ENCODE measurements around the gene PSMB8. TPM values are rescaled to one million over a fixed set of nuclear protein-coding genes. Genes with fewer than 3 reads are reported as not detected.
"Not testable (repeated sequence)": the region's sequence is repeated elsewhere in the genome, so short reads cannot be mapped to it uniquely, and the experiment has no call there.

Gene PSMB8
- 4.8 TPM for polyA plus RNA-seq (2013, experiment 1 of 4)
- polyA plus RNA-seq (2013, experiment 2 of 4) = 3.8 TPM
- 3.1 TPM for polyA plus RNA-seq (2013, experiment 3 of 4)
- polyA plus RNA-seq (2013, experiment 4 of 4) = 3.5 TPM

GRCh38 chr6:32843979-32844838, at the start of gene PSMB8:
Gene PSMB8, minus strand, starts transcription at chr6:32844047. Its CDS starts 51 bp downstream, at chr6:32843996.
- Histone ChIP-seq H3K9me3 (ENCODE audit: control insufficient read depth, low read length) (no peaks in the 10 kb centered on the region), H3K36me3 (ENCODE audit: control insufficient read depth, insufficient read depth, low read length) (no peaks in the 10 kb centered on the region), H3K4me3 (ENCODE audit: insufficient read depth, low read depth, low read length) (peak within 1 kb of the TSS; percentile 32), H3K27ac (ENCODE audit: insufficient read depth, low read depth, low read length, poor library complexity, severe bottlenecking) (no peak within 1 kb of the TSS), H3K27me3 (ENCODE audit: control insufficient read depth, insufficient read depth, low read length, poor library complexity, severe bottlenecking) (peaks cover 57% of the 10 kb centered on the region), H3K4me1 (ENCODE audit: control insufficient read depth, insufficient read depth, low read length) (no peaks in the 10 kb centered on the region)
- 1 to 2% methylated on average over 40 of the region's 40 CpGs for WGBS, 2 experiments

GRCh38 chr6:32890831-32891230, 47.0 kb upstream of the PSMB8 start:
- Histone ChIP-seq H3K9me3 (ENCODE audit: control insufficient read depth, low read length) (no peaks in the 10 kb centered on the region), H3K4me1 (ENCODE audit: control insufficient read depth, insufficient read depth, low read length) (peaks cover 6% of the 10 kb centered on the region), H3K27me3 (ENCODE audit: control insufficient read depth, insufficient read depth, low read length, poor library complexity, severe bottlenecking) (no peaks in the 10 kb centered on the region), H3K27ac (ENCODE audit: insufficient read depth, low read depth, low read length, poor library complexity, severe bottlenecking) (no peak overlapping the region), H3K36me3 (ENCODE audit: control insufficient read depth, insufficient read depth, low read length) (no peaks in the 10 kb centered on the region), H3K4me3 (ENCODE audit: insufficient read depth, low read depth, low read length) (no peak overlapping the region)
- WGBS, 2 experiments = no CpG with 5 or more reads among the region's 1 CpG

- Histone ChIP-seq H3K9me3 (ENCODE audit: control insufficient read depth, low read length) (no peaks in the 10 kb centered on the region), H3K36me3 (ENCODE audit: control insufficient read depth, insufficient read depth, low read length) (no peaks in the 10 kb centered on the region), H3K4me3 (ENCODE audit: insufficient read depth, low read depth, low read length) (no peak overlapping the region), H3K4me1 (ENCODE audit: control insufficient read depth, insufficient read depth, low read length) (no peaks in the 10 kb centered on the region), H3K27ac (ENCODE audit: insufficient read depth, low read depth, low read length, poor library complexity, severe bottlenecking) (no peak overlapping the region), H3K27me3 (ENCODE audit: control insufficient read depth, insufficient read depth, low read length, poor library complexity, severe bottlenecking) (no peaks in the 10 kb centered on the region)
- 50 to 64% methylated on average over 1 of the region's 1 CpG for WGBS, 2 experiments
Measured at GRCh38 chr6:32889533-32889932, 45.7 kb upstream of the PSMB8 start.

DNA sequence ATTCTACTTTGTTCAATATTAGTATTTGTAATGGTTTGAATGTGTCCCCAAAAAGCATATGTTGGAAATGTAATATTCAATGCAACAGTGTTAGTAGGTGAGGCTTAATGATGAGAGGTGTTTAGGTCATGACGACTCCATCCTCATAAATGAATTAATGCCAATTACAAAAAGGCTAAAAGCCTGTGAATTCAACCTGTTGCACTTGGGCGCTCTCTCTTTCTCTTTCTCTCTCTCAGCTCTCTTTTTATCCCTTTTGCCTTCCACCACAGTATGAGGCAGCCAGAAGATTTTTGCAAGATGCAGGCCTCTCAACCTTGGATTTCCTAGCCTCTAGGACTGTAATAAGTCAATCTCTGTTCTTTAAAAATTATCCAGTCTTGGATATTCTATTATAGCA, 44.7 kb upstream of the PSMB8 start:
- Histone ChIP-seq H3K4me1 (ENCODE audit: control insufficient read depth, insufficient read depth, low read length) (no peaks in the 10 kb centered on the region), H3K27ac (ENCODE audit: insufficient read depth, low read depth, low read length, poor library complexity, severe bottlenecking) (no peak overlapping the region), H3K27me3 (ENCODE audit: control insufficient read depth, insufficient read depth, low read length, poor library complexity, severe bottlenecking) (no peaks in the 10 kb centered on the region), H3K4me3 (ENCODE audit: insufficient read depth, low read depth, low read length) (no peak overlapping the region), H3K36me3 (ENCODE audit: control insufficient read depth, insufficient read depth, low read length) (no peaks in the 10 kb centered on the region), H3K9me3 (ENCODE audit: control insufficient read depth, low read length) (no peaks in the 10 kb centered on the region)
- WGBS, 2 experiments = 69 to 70% methylated on average over 2 of the region's 2 CpGs

DNA sequence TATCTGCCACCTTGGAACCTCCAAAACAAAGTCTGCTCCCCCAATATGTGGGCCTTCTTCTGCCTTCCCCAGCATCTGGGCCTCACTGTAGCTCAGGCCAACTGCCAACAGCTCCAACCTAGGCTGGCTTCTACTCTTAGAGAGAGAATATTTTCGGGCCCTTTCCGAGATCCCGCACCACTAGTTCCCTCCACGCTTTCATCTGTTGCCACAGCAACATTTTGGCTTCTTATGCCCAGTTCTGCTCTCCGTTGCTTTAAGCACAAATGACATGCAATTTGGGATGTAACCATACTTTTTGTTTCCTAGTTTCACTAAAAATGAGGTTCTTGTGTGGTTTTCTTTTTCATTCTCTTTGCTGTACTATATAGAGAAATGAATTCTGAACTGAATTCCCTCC, 43.8 kb upstream of the PSMB8 start:
- H3K4me3 ChIP-seq (ENCODE audit: insufficient read depth, low read depth, low read length) = no peak overlapping the region
- no peaks in the 10 kb centered on the region for H3K9me3 ChIP-seq (ENCODE audit: control insufficient read depth, low read length)
- H3K36me3 ChIP-seq (ENCODE audit: control insufficient read depth, insufficient read depth, low read length) = no peaks in the 10 kb centered on the region
- no peak overlapping the region for H3K27ac ChIP-seq (ENCODE audit: insufficient read depth, low read depth, low read length, poor library complexity, severe bottlenecking)
- WGBS, 2 experiments = 85 to 91% methylated on average over 5 of the region's 5 CpGs
- no peaks in the 10 kb centered on the region for H3K4me1 ChIP-seq (ENCODE audit: control insufficient read depth, insufficient read depth, low read length)
- no peaks in the 10 kb centered on the region for H3K27me3 ChIP-seq (ENCODE audit: control insufficient read depth, insufficient read depth, low read length, poor library complexity, severe bottlenecking)

DNA sequence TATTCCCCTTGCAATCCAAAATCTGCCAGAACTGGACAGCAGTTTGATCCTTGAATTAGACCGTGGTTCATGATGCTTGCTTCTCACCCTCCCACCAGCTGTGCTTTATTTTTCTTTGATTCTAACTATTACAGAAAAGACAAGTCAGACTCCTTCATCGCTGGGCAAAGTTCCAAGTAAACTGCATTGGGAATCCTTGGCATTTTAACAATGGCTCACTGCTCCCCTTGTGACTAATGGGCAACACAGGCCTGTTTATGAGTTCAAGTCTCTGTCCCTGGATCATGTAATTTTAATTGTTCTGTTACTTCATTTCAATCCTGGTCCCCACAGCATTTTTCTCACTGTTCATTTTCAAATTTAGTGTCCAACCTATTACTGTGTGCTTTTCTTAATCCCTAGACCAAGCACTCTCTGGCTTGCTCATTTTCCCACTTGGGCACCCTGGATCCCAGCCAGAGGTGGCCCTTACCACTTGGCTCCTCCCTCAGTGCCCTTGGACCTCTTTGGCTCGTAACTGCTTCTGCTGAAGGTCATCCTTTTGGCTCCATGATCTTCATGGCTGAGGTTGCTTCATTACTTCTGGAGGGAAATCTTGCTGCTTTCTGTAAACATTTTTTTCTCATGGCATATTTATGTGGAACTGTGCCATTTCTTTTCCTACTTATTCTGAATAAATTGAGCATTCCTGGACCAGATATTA, 43.0 kb upstream of the PSMB8 start:
- H3K4me1 ChIP-seq (ENCODE audit: control insufficient read depth, insufficient read depth, low read length) = no peaks in the 10 kb centered on the region
- H3K4me3 ChIP-seq (ENCODE audit: insufficient read depth, low read depth, low read length) = no peak overlapping the region
- no peaks in the 10 kb centered on the region for H3K36me3 ChIP-seq (ENCODE audit: control insufficient read depth, insufficient read depth, low read length)
- H3K27me3 ChIP-seq (ENCODE audit: control insufficient read depth, insufficient read depth, low read length, poor library complexity, severe bottlenecking) = no peaks in the 10 kb centered on the region
- no peaks in the 10 kb centered on the region for H3K9me3 ChIP-seq (ENCODE audit: control insufficient read depth, low read length)
- WGBS, 2 experiments = 87 to 92% methylated on average over 3 of the region's 3 CpGs
- H3K27ac ChIP-seq (ENCODE audit: insufficient read depth, low read depth, low read length, poor library complexity, severe bottlenecking) = no peak overlapping the region

GRCh38 chr6:32885698-32886286, 41.9 kb upstream of the PSMB8 start:
- Histone ChIP-seq H3K4me3 (ENCODE audit: insufficient read depth, low read depth, low read length) (no peak overlapping the region), H3K27ac (ENCODE audit: insufficient read depth, low read depth, low read length, poor library complexity, severe bottlenecking) (no peak overlapping the region), H3K9me3 (ENCODE audit: control insufficient read depth, low read length) (no peaks in the 10 kb centered on the region), H3K4me1 (ENCODE audit: control insufficient read depth, insufficient read depth, low read length) (no peaks in the 10 kb centered on the region), H3K27me3 (ENCODE audit: control insufficient read depth, insufficient read depth, low read length, poor library complexity, severe bottlenecking) (no peaks in the 10 kb centered on the region), H3K36me3 (ENCODE audit: control insufficient read depth, insufficient read depth, low read length) (no peaks in the 10 kb centered on the region)
- 48 to 70% methylated on average over 3 to 4 of the region's 4 CpGs for WGBS, 2 experiments

- H3K4me1 ChIP-seq (ENCODE audit: control insufficient read depth, insufficient read depth, low read length) = no peaks in the 10 kb centered on the region
- no peak overlapping the region for H3K27ac ChIP-seq (ENCODE audit: insufficient read depth, low read depth, low read length, poor library complexity, severe bottlenecking)
- H3K9me3 ChIP-seq (ENCODE audit: control insufficient read depth, low read length) = no peaks in the 10 kb centered on the region
- no peaks in the 10 kb centered on the region for H3K27me3 ChIP-seq (ENCODE audit: control insufficient read depth, insufficient read depth, low read length, poor library complexity, severe bottlenecking)
- H3K4me3 ChIP-seq (ENCODE audit: insufficient read depth, low read depth, low read length) = no peak overlapping the region
- no peaks in the 10 kb centered on the region for H3K36me3 ChIP-seq (ENCODE audit: control insufficient read depth, insufficient read depth, low read length)
- WGBS, 2 experiments = 38 to 46% methylated on average over 5 of the region's 5 CpGs
Measured at GRCh38 chr6:32883789-32884188, 39.9 kb upstream of the PSMB8 start.

DNA sequence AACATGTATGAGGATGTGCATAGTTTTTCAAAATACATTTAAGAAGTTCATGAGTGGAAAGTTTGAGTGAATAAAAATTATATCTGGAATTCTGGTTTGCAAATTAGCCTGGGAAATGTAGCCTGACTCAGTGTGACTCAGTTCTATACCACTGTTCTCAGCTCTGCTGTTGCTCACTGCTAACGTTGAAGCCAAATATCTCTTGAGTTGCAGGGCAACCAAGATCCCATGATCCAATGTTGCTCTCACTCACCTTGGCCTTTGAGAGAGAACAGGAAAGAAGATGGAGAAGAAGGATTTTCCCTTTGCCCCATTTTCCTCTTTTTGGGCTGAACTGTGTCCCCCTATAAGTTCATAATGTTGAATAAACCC, 39.0 kb upstream of the PSMB8 start:
- Histone ChIP-seq H3K27ac (ENCODE audit: insufficient read depth, low read depth, low read length, poor library complexity, severe bottlenecking) (no peak overlapping the region), H3K4me3 (ENCODE audit: insufficient read depth, low read depth, low read length) (no peak overlapping the region), H3K36me3 (ENCODE audit: control insufficient read depth, insufficient read depth, low read length) (no peaks in the 10 kb centered on the region), H3K27me3 (ENCODE audit: control insufficient read depth, insufficient read depth, low read length, poor library complexity, severe bottlenecking) (no peaks in the 10 kb centered on the region), H3K9me3 (ENCODE audit: control insufficient read depth, low read length) (no peaks in the 10 kb centered on the region), H3K4me1 (ENCODE audit: control insufficient read depth, insufficient read depth, low read length) (no peaks in the 10 kb centered on the region)
- 56 to 66% methylated on average over 1 of the region's 1 CpG for WGBS, 2 experiments

- not testable (repeated sequence) for H3K4me1 ChIP-seq (ENCODE audit: control insufficient read depth, insufficient read depth, low read length); H3K27ac ChIP-seq (ENCODE audit: insufficient read depth, low read depth, low read length, poor library complexity, severe bottlenecking); H3K9me3 ChIP-seq (ENCODE audit: control insufficient read depth, low read length); H3K4me3 ChIP-seq (ENCODE audit: insufficient read depth, low read depth, low read length); H3K27me3 ChIP-seq (ENCODE audit: control insufficient read depth, insufficient read depth, low read length, poor library complexity, severe bottlenecking); H3K36me3 ChIP-seq (ENCODE audit: control insufficient read depth, insufficient read depth, low read length)
- 70 to 72% methylated on average over 3 of the region's 3 CpGs for WGBS, 2 experiments
Measured at GRCh38 chr6:32880962-32881361, 37.1 kb upstream of the PSMB8 start.
